GM20431 (cell line): ENCODE measurements around the gene CYSTM1.

ENCODE experiments used
- in situ Hi-C: fragments of 300-500 bp; cut with MseI, MboI; formaldehyde crosslinking; loops from one replicate; pipeline ENCODE4 v1.15.0; 2020; ENCODE audit warnings: low sequenced_read_pairs; ENCODE audit not compliant: unreplicated experiment

The CYSTM1 gene

GRCh38 chr5:140174465-140175366, at the start of gene CYSTM1:
TSS of gene CYSTM1 (plus strand) at chr5:140175188. CDS start at chr5:140194466, 19,278 bp downstream.
- in situ Hi-C loops, result loop anchor here (25.0 kb wide), 1 partner anchor 387 kb away; the partner anchor contains the start of gene PSD2

- in situ Hi-C loops, result no loop called here
These were observed 49.4 kb upstream of the CYSTM1 start, which contains the start of gene IGIP for GRCh38 chr5:140125637-140126036. TSS of gene IGIP (plus strand) at chr5:140125937. CDS start at chr5:140128477, 2,540 bp downstream.

- in situ Hi-C loops, result no loop called here
These were observed 48.5 kb upstream of the CYSTM1 start for GRCh38 chr5:140126315-140127012.

- in situ Hi-C loops, result no loop called here
These were observed 46.6 kb upstream of the CYSTM1 start for GRCh38 chr5:140128376-140128775.

GRCh38 chr5:140130949-140131733, 43.8 kb upstream of the CYSTM1 start:
- in situ Hi-C loops, result no loop called here

GRCh38 chr5:140131967-140132409, 43.0 kb upstream of the CYSTM1 start:
- in situ Hi-C loops, result no loop called here

GRCh38 chr5:140133514-140134167, 41.3 kb upstream of the CYSTM1 start:
- in situ Hi-C loops, result no loop called here

GRCh38 chr5:140134277-140134935, 40.6 kb upstream of the CYSTM1 start:
- in situ Hi-C loops, result no loop called here

GRCh38 chr5:140135127-140135526, 39.9 kb upstream of the CYSTM1 start:
- in situ Hi-C loops, result no loop called here

GRCh38 chr5:140136624-140137023, 38.4 kb upstream of the CYSTM1 start:
- in situ Hi-C loops, result no loop called here

GRCh38 chr5:140140435-140140834, 34.6 kb upstream of the CYSTM1 start:
- in situ Hi-C loops, result loop anchor here (10.0 kb wide), 1 partner anchor 66 kb away; no protein-coding TSS in a partner anchor

- in situ Hi-C loops, result loop anchor here (10.0 kb wide), 1 partner anchor 66 kb away; no protein-coding TSS in a partner anchor
These were observed 33.7 kb upstream of the CYSTM1 start for GRCh38 chr5:140141241-140141640.

- in situ Hi-C loops, result loop anchor here (10.0 kb wide), 1 partner anchor 67 kb away; no protein-coding TSS in a partner anchor
These were observed 32.7 kb upstream of the CYSTM1 start for GRCh38 chr5:140142246-140142645.

GRCh38 chr5:140142856-140143255, 32.1 kb upstream of the CYSTM1 start:
- in situ Hi-C loops, result loop anchor here (10.0 kb wide), 1 partner anchor 68 kb away; no protein-coding TSS in a partner anchor

GRCh38 chr5:140143521-140144258, 31.3 kb upstream of the CYSTM1 start:
- in situ Hi-C loops, result loop anchor here (10.0 kb wide), 1 partner anchor 69 kb away; no protein-coding TSS in a partner anchor

GRCh38 chr5:140145256-140145655, 29.7 kb upstream of the CYSTM1 start:
- in situ Hi-C loops, result loop anchor here (10.0 kb wide), 1 partner anchor 70 kb away; no protein-coding TSS in a partner anchor

- in situ Hi-C loops, result loop anchor here (10.0 kb wide), 1 partner anchor 71 kb away; no protein-coding TSS in a partner anchor
These were observed 29.0 kb upstream of the CYSTM1 start for GRCh38 chr5:140145818-140146522.
